WTC11 (cell line): ENCODE measurements around the gene RNF2. TPM values are rescaled to one million over a fixed set of nuclear protein-coding genes. Genes with fewer than 3 reads are reported as not detected.

Experiments
- ATAC-seq: fragments of 200-7000 bp; cut with Tn5 transposase; 2 replicates; pipeline ENCODE4 v1.10.0; 2021; ENCODE audit warnings: mild to moderate bottlenecking, moderate library complexity
- CTCF ChIA-PET: fragments of 300-600 bp; sonication (Branson Sonifier 250); formaldehyde crosslinking; loops from one replicate; lab custom pipeline; 2021; ENCODE audit warnings: antibody characterized with exemption; lab: Charles Lee
- POLR2A ChIA-PET: fragments of 350-600 bp; sonication (Branson Sonifier 250); formaldehyde crosslinking; loops from one replicate; lab custom pipeline; 2021; ENCODE audit warnings: antibody characterized with exemption; lab: Charles Lee
- DNase-seq: peaks from one replicate; pipeline ENCODE4 v3.0.0; 2021; ENCODE audit warnings: low spot score
- H3K27ac Mint-ChIP-seq: 2 replicates; pipeline ENCODE4 v1.8.0; 2021; ENCODE audit warnings: mixed read lengths
- H3K27me3 Mint-ChIP-seq: 2 replicates; pipeline ENCODE4 v1.8.0; 2021; ENCODE audit warnings: low read depth, mild to moderate bottlenecking, moderate library complexity, mixed read lengths
- H3K36me3 Mint-ChIP-seq: 2 replicates; pipeline ENCODE4 v1.8.0; 2021; ENCODE audit warnings: mixed read lengths
- H3K4me1 Mint-ChIP-seq: 2 replicates; pipeline ENCODE4 v1.8.0; 2022; ENCODE audit warnings: mixed read lengths
- H3K4me3 Mint-ChIP-seq: 2 replicates; pipeline ENCODE4 v1.8.0; 2021; ENCODE audit warnings: mild to moderate bottlenecking, moderate library complexity, mixed read lengths
- H3K9me3 Mint-ChIP-seq: 2 replicates; pipeline ENCODE4 v1.8.0; 2021; ENCODE audit warnings: mixed read lengths
- ELF4 ChIP-seq: sonication (generic); formaldehyde crosslinking; IDR thresholded peaks from 2 replicates; pipeline ENCODE4 v1.8.1; 2022; ENCODE audit warnings: low read depth, mild to moderate bottlenecking, moderate library complexity, missing genetic modification reagents
- EMX1 ChIP-seq: fragments of 250-450 bp; sonication (Bioruptor Pico); IDR thresholded peaks from 2 replicates; pipeline ENCODE4 v1.8.0; 2021; ENCODE audit warnings: mild to moderate bottlenecking
- FOXP1 ChIP-seq: sonication (generic); formaldehyde crosslinking; IDR thresholded peaks from 2 replicates; pipeline ENCODE4 v1.8.0; 2022; ENCODE audit warnings: missing genetic modification reagents, mild to moderate bottlenecking, moderate library complexity, borderline replicate concordance
- GTF2I ChIP-seq: fragments of 250-450 bp; sonication (Bioruptor Pico); conservative IDR thresholded peaks from 2 replicates; pipeline ENCODE4 v1.4.0; 2021; ENCODE audit warnings: mild to moderate bottlenecking
- HMGXB4 ChIP-seq: sonication (generic); formaldehyde crosslinking; IDR thresholded peaks from 2 replicates; pipeline ENCODE4 v1.8.1; 2023; ENCODE audit warnings: mild to moderate bottlenecking, moderate library complexity, missing genetic modification reagents
- KAT7 ChIP-seq: sonication (generic); formaldehyde crosslinking; IDR thresholded peaks from 2 replicates; pipeline ENCODE4 v1.8.1; 2023; ENCODE audit warnings: missing genetic modification reagents, mild to moderate bottlenecking, borderline replicate concordance
- NR3C1 ChIP-seq: sonication (generic); formaldehyde crosslinking; conservative IDR thresholded peaks from 2 replicates; pipeline ENCODE4 v1.8.1; 2023; ENCODE audit warnings: low read depth, mild to moderate bottlenecking, missing genetic modification reagents
- PRRX2 ChIP-seq: fragments of 250-450 bp; sonication (Bioruptor Pico); IDR thresholded peaks from 2 replicates; pipeline ENCODE4 v1.8.0; 2021; ENCODE audit warnings: mild to moderate bottlenecking
- TEAD1 ChIP-seq: sonication (generic); formaldehyde crosslinking; IDR thresholded peaks from 2 replicates; pipeline ENCODE4 v1.8.0; 2022; ENCODE audit warnings: mild to moderate bottlenecking, missing genetic modification reagents
- ZBTB43 ChIP-seq: sonication (generic); formaldehyde crosslinking; IDR thresholded peaks from 2 replicates; pipeline ENCODE4 v1.8.1; 2023; ENCODE audit warnings: mild to moderate bottlenecking, missing genetic modification reagents
- ZNF532 ChIP-seq: fragments of 250-450 bp; sonication (Bioruptor Pico); IDR thresholded peaks from 2 replicates; pipeline ENCODE4 v1.9.0; 2021; ENCODE audit warnings: mild to moderate bottlenecking, borderline replicate concordance
- ZNF671 ChIP-seq: fragments of 250-450 bp; sonication (Bioruptor Pico); IDR thresholded peaks from 2 replicates; pipeline ENCODE4 v1.8.0; 2021; ENCODE audit warnings: mild to moderate bottlenecking
- total RNA-seq: library from RNA; stranded (reverse); gene quantifications from 3 replicates; pipeline ENCODE4 v1.2.3, GENCODE V29; 2021
- TF ChIP-seq, protein P1 (sequence below): fragments of 200-600 bp; IDR thresholded peaks from 2 replicates; pipeline ENCODE4 v1.8.0; 2022; ENCODE audit warnings: antibody characterized with exemption
- TF ChIP-seq, protein P2 (sequence below): fragments of 250-450 bp; sonication (Bioruptor Pico); IDR thresholded peaks from 2 replicates; pipeline ENCODE4 v1.9.0; 2021; ENCODE audit warnings: moderate library complexity, mild to moderate bottlenecking, inconsistent platforms, borderline replicate concordance
- TF ChIP-seq, protein P3 (sequence below): sonication (generic); formaldehyde crosslinking; IDR thresholded peaks from 2 replicates; pipeline ENCODE4 v1.8.1; 2023; ENCODE audit warnings: mild to moderate bottlenecking, missing genetic modification reagents, borderline replicate concordance
- TF ChIP-seq, protein P4 (sequence below): fragments of 250-450 bp; sonication (Bioruptor Pico); conservative IDR thresholded peaks from 2 replicates; pipeline ENCODE4 v1.9.0; 2021; ENCODE audit warnings: mild to moderate bottlenecking

RNF2 gene
- total RNA-seq, 1 experiment from 2014 or later = 37.3 TPM

DNA sequence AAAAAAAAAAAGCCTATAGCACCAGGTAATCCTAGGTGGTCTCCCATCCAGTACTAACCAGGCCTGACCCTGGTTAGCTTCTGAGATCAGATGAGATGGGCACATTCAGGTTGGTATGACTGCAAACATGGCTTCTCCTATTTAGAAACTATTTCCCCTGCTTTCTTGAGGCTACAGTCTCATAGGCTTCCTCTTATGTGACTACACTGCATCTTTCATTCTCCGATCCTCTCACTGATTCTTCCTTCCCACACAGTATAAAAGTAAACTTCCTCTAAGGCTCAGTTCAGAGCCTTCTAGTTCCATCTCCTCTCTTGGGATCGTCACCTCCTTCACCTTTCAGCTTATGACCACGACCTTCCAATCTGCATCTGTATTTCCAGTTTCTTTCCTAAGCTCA is 30.4 kb upstream of the RNF2 start:
- Mint-ChIP-seq H3K4me1 (peaks cover 7% of the 10 kb centered on the region; the same call in 1 of the 2 replicates), H3K27me3 (no peaks in the 10 kb centered on the region; the same call in 1 of the 2 replicates), H3K36me3 (no peaks in the 10 kb centered on the region), H3K9me3 (no peaks in the 10 kb centered on the region), H3K27ac (no peak overlapping the region), H3K4me3 (no peak overlapping the region)
- DNase-seq = no peak
- ChIA-PET POLR2A (interaction anchor here (0.6 kb wide), 2 partner anchors 30 to 172 kb away, joined by 3 to 4 read pairs; partner anchors contain the start of gene RNF2), CTCF (no interaction called here)
- TF ChIP-seq, protein P1, sequence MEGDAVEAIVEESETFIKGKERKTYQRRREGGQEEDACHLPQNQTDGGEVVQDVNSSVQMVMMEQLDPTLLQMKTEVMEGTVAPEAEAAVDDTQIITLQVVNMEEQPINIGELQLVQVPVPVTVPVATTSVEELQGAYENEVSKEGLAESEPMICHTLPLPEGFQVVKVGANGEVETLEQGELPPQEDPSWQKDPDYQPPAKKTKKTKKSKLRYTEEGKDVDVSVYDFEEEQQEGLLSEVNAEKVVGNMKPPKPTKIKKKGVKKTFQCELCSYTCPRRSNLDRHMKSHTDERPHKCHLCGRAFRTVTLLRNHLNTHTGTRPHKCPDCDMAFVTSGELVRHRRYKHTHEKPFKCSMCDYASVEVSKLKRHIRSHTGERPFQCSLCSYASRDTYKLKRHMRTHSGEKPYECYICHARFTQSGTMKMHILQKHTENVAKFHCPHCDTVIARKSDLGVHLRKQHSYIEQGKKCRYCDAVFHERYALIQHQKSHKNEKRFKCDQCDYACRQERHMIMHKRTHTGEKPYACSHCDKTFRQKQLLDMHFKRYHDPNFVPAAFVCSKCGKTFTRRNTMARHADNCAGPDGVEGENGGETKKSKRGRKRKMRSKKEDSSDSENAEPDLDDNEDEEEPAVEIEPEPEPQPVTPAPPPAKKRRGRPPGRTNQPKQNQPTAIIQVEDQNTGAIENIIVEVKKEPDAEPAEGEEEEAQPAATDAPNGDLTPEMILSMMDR = no peak
- TF ChIP-seq KAT7 (CRISPR knock-in tag) (no peak), TEAD1 (CRISPR knock-in tag) (no peak), NR3C1 (CRISPR knock-in tag) (no peak), HMGXB4 (no peak), GTF2I (CRISPR knock-in tag) (no peak), FOXP1 (CRISPR knock-in tag) (no peak), ZNF671 (no peak), ELF4 (CRISPR knock-in tag) (no peak), ZBTB43 (CRISPR knock-in tag) (no peak), EMX1 (CRISPR knock-in tag) (no peak), ZNF532 (CRISPR knock-in tag) (no peak), PRRX2 (CRISPR knock-in tag) (no peak)
- TF ChIP-seq, protein P2, sequence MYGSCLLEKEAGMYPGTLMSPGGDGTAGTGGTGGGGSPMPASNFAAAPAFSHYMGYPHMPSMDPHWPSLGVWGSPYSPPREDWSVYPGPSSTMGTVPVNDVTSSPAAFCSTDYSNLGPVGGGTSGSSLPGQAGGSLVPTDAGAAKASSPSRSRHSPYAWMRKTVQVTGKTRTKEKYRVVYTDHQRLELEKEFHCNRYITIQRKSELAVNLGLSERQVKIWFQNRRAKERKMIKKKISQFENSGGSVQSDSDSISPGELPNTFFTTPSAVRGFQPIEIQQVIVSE (CRISPR knock-in tag) = no peak
- TF ChIP-seq, protein P3, sequence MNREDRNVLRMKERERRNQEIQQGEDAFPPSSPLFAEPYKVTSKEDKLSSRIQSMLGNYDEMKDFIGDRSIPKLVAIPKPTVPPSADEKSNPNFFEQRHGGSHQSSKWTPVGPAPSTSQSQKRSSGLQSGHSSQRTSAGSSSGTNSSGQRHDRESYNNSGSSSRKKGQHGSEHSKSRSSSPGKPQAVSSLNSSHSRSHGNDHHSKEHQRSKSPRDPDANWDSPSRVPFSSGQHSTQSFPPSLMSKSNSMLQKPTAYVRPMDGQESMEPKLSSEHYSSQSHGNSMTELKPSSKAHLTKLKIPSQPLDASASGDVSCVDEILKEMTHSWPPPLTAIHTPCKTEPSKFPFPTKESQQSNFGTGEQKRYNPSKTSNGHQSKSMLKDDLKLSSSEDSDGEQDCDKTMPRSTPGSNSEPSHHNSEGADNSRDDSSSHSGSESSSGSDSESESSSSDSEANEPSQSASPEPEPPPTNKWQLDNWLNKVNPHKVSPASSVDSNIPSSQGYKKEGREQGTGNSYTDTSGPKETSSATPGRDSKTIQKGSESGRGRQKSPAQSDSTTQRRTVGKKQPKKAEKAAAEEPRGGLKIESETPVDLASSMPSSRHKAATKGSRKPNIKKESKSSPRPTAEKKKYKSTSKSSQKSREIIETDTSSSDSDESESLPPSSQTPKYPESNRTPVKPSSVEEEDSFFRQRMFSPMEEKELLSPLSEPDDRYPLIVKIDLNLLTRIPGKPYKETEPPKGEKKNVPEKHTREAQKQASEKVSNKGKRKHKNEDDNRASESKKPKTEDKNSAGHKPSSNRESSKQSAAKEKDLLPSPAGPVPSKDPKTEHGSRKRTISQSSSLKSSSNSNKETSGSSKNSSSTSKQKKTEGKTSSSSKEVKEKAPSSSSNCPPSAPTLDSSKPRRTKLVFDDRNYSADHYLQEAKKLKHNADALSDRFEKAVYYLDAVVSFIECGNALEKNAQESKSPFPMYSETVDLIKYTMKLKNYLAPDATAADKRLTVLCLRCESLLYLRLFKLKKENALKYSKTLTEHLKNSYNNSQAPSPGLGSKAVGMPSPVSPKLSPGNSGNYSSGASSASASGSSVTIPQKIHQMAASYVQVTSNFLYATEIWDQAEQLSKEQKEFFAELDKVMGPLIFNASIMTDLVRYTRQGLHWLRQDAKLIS = no peak
- TF ChIP-seq, protein P4, sequence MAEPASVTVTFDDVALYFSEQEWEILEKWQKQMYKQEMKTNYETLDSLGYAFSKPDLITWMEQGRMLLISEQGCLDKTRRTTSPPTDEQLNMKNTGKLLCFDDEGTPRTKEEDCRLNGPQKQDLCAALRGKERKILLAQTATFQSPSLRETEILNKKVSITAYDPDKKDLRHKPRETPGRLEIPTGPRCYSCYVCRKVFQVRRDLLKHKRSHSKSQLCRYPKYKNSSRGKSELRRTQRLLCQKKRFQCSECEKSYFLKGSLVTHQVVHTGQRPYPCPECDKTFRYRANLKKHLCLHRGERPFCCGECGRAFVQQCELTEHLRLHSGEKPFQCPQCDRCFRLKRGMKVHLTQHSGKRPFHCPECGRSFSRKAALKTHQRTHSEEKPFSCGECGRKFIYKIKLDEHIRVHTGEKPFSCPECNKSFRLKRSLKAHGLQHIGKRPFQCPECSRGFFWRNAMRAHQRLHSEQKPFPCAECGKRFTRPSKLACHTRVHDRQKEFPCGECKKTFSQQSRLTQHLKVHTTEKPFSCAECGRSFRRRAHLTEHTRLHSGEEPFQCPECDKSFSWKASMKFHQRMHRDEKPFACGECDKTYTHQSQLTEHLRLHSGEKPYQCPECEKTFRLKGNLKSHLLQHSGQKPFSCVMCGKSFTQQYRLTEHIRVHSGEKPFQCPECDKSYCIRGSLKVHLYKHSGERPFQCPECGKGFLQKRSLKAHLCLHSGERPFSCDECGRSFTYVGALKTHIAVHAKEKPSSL = no peak
- no peak for ATAC-seq
